PC-3 (cell line): ENCODE results near the gene YWHAG. TPM values are rescaled to one million over a fixed set of nuclear protein-coding genes. Genes with fewer than 3 reads are reported as not detected.

Source experiments
- ATAC-seq: fragments of 200-7000 bp; cut with Tn5 transposase; 2 replicates; pipeline ENCODE4 v1.9.1; 2020; ENCODE audit warnings: mild to moderate bottlenecking, moderate library complexity
- BruUV-seq: library from RNA; stranded (reverse); fragments of 400-500 nt; replicated peaks from 2 replicates; lab custom pipeline; 2021; lab: Mats Ljungman, UMichigan
- CTCF ChIA-PET: fragments of 300-600 bp; sonication (Branson Sonifier 250); formaldehyde crosslinking; loops from one replicate; lab custom pipeline; 2022; ENCODE audit warnings: antibody characterized with exemption; lab: Charles Lee
- POLR2A ChIA-PET: fragments of 300-600 bp; sonication (Branson Sonifier 250); formaldehyde crosslinking; loops from one replicate; lab custom pipeline; 2022; ENCODE audit warnings: antibody characterized with exemption; ENCODE audit not compliant: unreplicated experiment; lab: Charles Lee
- DNase-seq: peaks from one replicate; pipeline ENCODE4 v3.0.0-alpha.2; 2015
- H2AFZ ChIP-seq: fragments of 300-600 bp; sonication (generic); 2 replicates; pipeline ENCODE4 v1.6.0; 2016; ENCODE audit warnings: antibody characterized with exemption, low read length
- H3F3A ChIP-seq: fragments of 300-600 bp; sonication (generic); one replicate; pipeline ENCODE4 v1.6.0; 2017; ENCODE audit warnings: antibody characterized with exemption, low read length, control low read depth, mild to moderate bottlenecking; ENCODE audit not compliant: unreplicated experiment
- H3K27ac ChIP-seq: fragments of 300-600 bp; sonication (generic); 2 replicates; pipeline ENCODE4 v1.5.1; 2016; ENCODE audit warnings: mild to moderate bottlenecking, low read length
- H3K27me3 ChIP-seq: fragments of 300-600 bp; sonication (generic); 2 replicates; pipeline ENCODE4 v1.6.1; 2016; ENCODE audit warnings: low read length, mixed read lengths
- H3K36me3 ChIP-seq: fragments of 300-600 bp; sonication (generic); 2 replicates; pipeline ENCODE4 v1.6.1; 2016; ENCODE audit warnings: low read depth, mixed run types, low read length, mixed read lengths
- H3K4me1 ChIP-seq: fragments of 300-600 bp; sonication (generic); 2 replicates; pipeline ENCODE4 v1.5.1; 2016; ENCODE audit warnings: low read length; ENCODE audit not compliant: insufficient read depth
- H3K4me2 ChIP-seq: fragments of 300-600 bp; sonication (generic); 2 replicates; pipeline ENCODE4 v1.6.0; 2016; ENCODE audit warnings: low read length
- H3K4me3 ChIP-seq: fragments of 300-600 bp; sonication (generic); 2 replicates; pipeline ENCODE4 v1.5.1; 2016; ENCODE audit warnings: mild to moderate bottlenecking, low read length, mixed read lengths
- H3K79me2 ChIP-seq: fragments of 300-600 bp; sonication (generic); 2 replicates; pipeline ENCODE4 v1.6.1; 2017; ENCODE audit warnings: low read length, mixed read lengths
- H3K9ac ChIP-seq: fragments of 300-600 bp; sonication (generic); 2 replicates; pipeline ENCODE4 v1.6.0; 2016; ENCODE audit warnings: mild to moderate bottlenecking, low read length
- H3K9me2 ChIP-seq: fragments of 300-600 bp; sonication (generic); replicated peaks from 2 replicates; pipeline ENCODE4 v1.6.1; 2016; ENCODE audit warnings: mixed run types, low read length, mixed read lengths
- H3K9me3 ChIP-seq: fragments of 300-600 bp; sonication (generic); 2 replicates; pipeline ENCODE4 v1.6.1; 2016; ENCODE audit warnings: low read length, mixed read lengths
- H4K20me1 ChIP-seq: fragments of 300-600 bp; sonication (generic); 2 replicates; pipeline ENCODE4 v1.6.1; 2016; ENCODE audit warnings: low read length, mixed read lengths
- EZH2 ChIP-seq: fragments of 300-600 bp; sonication (generic); IDR thresholded peaks from one replicate; pipeline ENCODE4 v1.6.1; 2017; ENCODE audit warnings: antibody characterized with exemption, mild to moderate bottlenecking, low read length; ENCODE audit not compliant: unreplicated experiment
- EZH2phosphoT487 ChIP-seq: fragments of 300-600 bp; sonication (generic); IDR thresholded peaks from 2 replicates; pipeline ENCODE4 v1.6.1; 2018; ENCODE audit warnings: mild to moderate bottlenecking, antibody characterized with exemption, low read length, borderline replicate concordance
- intact Hi-C: fragments of 100-400 bp; cut with micrococcal nuclease; formaldehyde crosslinking; loops from 2 replicates; pipeline ENCODE4 v1.9.0; 2023
- total RNA-seq: library from RNA; depleted of rRNA; stranded (reverse); fragments of >200 nt; gene quantifications from 2 replicates; pipeline ENCODE4 v1.2.3, GENCODE V29; 2014
- TF ChIP-seq, protein P1 (sequence below): fragments of 300-600 bp; sonication (generic); conservative IDR thresholded peaks from 2 replicates; pipeline ENCODE4 v1.5.1; 2017; ENCODE audit warnings: antibody characterized with exemption, low read depth, mild to moderate bottlenecking, low read length

Gene YWHAG
- total RNA-seq, 1 experiment from 2014 or later, result 42.2 TPM

DNA sequence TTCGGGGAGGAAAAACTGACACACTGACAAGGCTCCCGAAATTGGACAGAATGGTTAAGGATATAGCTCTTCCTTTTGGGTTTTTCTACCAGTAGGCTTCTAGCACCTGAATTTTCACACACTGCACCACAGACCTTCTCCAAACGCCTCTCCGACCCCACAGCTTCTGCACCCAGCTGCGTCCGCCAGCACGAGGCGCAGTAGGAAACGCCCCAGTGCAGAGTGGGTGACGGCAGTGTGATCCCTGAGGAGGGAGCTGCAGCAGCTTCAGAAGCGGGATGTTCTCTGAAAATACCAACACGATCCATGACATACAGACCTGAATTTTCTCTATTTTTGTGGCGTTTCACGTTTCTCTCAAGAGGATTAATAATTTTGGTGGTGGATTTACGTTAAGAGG is 30.4 kb downstream of the YWHAG start:
- Histone ChIP-seq H3K79me2 (peaks cover 88% of the 10 kb centered on the region), H3K36me3 (peaks cover 56% of the 10 kb centered on the region), H4K20me1 (peaks cover 54% of the 10 kb centered on the region), H3K9ac (no peak overlapping the region), H3K4me2 (no peak overlapping the region), H3K27ac (no peak overlapping the region), H2AFZ (no peak overlapping the region), H3K4me1 (no peaks in the 10 kb centered on the region), H3K4me3 (no peak overlapping the region), H3K27me3 (no peaks in the 10 kb centered on the region), H3F3A (peaks cover 8% of the 10 kb centered on the region), H3K9me3 (no peaks in the 10 kb centered on the region), H3K9me2 (no peaks in the 10 kb centered on the region)
- BruUV-seq, result no TSS peak
- no peak for ATAC-seq
- POLR2A ChIA-PET, result no interaction called here
- TF ChIP-seq EZH2, result no peak
- TF ChIP-seq, protein P1, sequence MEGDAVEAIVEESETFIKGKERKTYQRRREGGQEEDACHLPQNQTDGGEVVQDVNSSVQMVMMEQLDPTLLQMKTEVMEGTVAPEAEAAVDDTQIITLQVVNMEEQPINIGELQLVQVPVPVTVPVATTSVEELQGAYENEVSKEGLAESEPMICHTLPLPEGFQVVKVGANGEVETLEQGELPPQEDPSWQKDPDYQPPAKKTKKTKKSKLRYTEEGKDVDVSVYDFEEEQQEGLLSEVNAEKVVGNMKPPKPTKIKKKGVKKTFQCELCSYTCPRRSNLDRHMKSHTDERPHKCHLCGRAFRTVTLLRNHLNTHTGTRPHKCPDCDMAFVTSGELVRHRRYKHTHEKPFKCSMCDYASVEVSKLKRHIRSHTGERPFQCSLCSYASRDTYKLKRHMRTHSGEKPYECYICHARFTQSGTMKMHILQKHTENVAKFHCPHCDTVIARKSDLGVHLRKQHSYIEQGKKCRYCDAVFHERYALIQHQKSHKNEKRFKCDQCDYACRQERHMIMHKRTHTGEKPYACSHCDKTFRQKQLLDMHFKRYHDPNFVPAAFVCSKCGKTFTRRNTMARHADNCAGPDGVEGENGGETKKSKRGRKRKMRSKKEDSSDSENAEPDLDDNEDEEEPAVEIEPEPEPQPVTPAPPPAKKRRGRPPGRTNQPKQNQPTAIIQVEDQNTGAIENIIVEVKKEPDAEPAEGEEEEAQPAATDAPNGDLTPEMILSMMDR, result no peak
- TF ChIP-seq EZH2phosphoT487, result no peak
- no peak for DNase-seq
- intact Hi-C loops, result no loop called here
- CTCF ChIA-PET, result interaction anchor here (0.5 kb wide), 1 partner anchor 31 kb away, joined by 4 read pairs; the partner anchor contains the start of gene YWHAG

DNA sequence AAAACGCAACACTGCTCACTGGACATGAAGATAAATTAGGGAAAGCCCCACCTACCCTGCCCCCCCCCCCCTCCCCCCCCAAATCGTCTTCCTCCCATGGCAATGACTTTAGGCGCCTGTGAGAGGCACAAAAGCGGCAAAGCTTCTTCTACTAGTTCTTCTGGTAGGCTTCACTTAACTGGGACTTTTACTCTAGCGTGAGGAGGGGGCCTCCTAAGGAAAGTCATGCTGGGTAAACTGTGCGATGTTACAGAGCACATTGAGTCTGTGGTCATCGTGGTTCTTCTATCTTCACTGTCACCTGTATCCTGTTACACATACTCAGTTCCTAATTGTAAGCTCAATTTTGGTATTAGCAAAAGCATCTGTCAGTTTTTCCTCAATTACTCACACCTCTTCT is 31.2 kb downstream of the YWHAG start:
- ChIA-PET CTCF (no interaction called here), POLR2A (no interaction called here)
- Histone ChIP-seq H3K79me2 (peaks cover 81% of the 10 kb centered on the region), H3K4me2 (no peak overlapping the region), H2AFZ (no peak overlapping the region), H3F3A (peaks cover 11% of the 10 kb centered on the region), H3K27ac (no peak overlapping the region), H3K9me3 (no peaks in the 10 kb centered on the region), H4K20me1 (peaks cover 53% of the 10 kb centered on the region), H3K4me1 (no peaks in the 10 kb centered on the region), H3K9me2 (no peaks in the 10 kb centered on the region), H3K36me3 (peaks cover 52% of the 10 kb centered on the region), H3K27me3 (no peaks in the 10 kb centered on the region), H3K9ac (no peak overlapping the region), H3K4me3 (no peak overlapping the region)
- ATAC-seq (no peak), DNase-seq (no peak)
- TF ChIP-seq, protein P1, result no peak
- BruUV-seq, result no TSS peak
- intact Hi-C loops, result no loop called here

DNA sequence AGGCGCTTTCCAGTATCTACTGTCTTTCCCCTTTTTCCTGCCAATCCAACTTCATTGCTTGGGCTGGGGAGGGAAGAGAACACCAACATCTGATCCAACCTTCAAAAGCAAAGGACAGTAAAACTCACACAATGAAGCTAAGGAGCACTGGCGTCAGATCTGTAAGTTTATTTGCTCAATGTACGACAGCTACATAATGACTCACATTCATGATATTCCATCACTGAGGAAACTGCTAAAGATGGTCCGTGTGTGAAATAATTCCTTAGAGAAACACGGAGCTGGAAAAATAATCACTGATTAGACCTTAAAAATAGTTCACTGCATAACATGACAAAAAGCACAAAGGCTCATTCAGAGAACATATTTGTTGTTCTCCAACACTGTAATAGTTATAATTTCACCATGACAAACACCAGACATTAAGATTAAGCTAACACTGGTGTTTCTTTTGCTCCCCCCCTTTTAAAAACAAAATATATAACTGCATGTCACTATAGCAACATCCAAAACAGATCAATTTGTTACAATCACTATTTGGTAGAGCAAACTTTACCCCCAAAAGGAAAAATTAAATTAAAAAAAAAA is 32.1 kb downstream of the YWHAG start:
- peaks cover 12% of the 10 kb centered on the region for H3F3A ChIP-seq
- peaks cover 47% of the 10 kb centered on the region for H4K20me1 ChIP-seq
- no peaks in the 10 kb centered on the region for H3K9me2 ChIP-seq
- ChIA-PET CTCF (no interaction called here), POLR2A (interaction anchor here (0.6 to 1.1 kb wide), 2 partner anchors 21 to 32 kb away, joined by 5 to 7 read pairs; partner anchors contain the start of gene YWHAG)
- TF ChIP-seq EZH2phosphoT487, result no peak
- TF ChIP-seq EZH2, result no peak
- TF ChIP-seq, protein P1, result no peak
- H3K4me3 ChIP-seq, result no peak overlapping the region
- no peak overlapping the region for H3K9ac ChIP-seq
- DNase-seq, result peak; percentile 42
- no peak overlapping the region for H2AFZ ChIP-seq
- no peaks in the 10 kb centered on the region for H3K9me3 ChIP-seq
- H3K79me2 ChIP-seq, result peaks cover 72% of the 10 kb centered on the region
- ATAC-seq, result peak; percentile 80
- intact Hi-C loops, result no loop called here
- H3K4me1 ChIP-seq, result no peaks in the 10 kb centered on the region
- H3K4me2 ChIP-seq, result no peak overlapping the region
- H3K27ac ChIP-seq, result no peak overlapping the region
- no peaks in the 10 kb centered on the region for H3K27me3 ChIP-seq
- BruUV-seq, result no TSS peak
- H3K36me3 ChIP-seq, result peaks cover 44% of the 10 kb centered on the region
